GM23338 (cell line): ENCODE measurements around the gene OR51D1. TPM values are rescaled to one million over a fixed set of nuclear protein-coding genes. Genes with fewer than 3 reads are reported as not detected.

ENCODE experiments used
- CTCF ChIP-seq, 2 experiments: fragments of 200-600 bp in 1 of 2; sonication (generic) in 1 of 2; conservative IDR thresholded peaks; 2 replicates each; pipeline versions ENCODE4 v1.5.1 to v1.6.1; 2016 to 2017; ENCODE audit warnings: antibody characterized with exemption in 2 of 2, low read depth in 2 of 2, mild to moderate bottlenecking in 2 of 2, moderate library complexity in 1 of 2
- EZH2 ChIP-seq: fragments of 200-600 bp; sonication (generic); IDR thresholded peaks from one replicate; pipeline ENCODE4 v1.8.0; 2017; ENCODE audit warnings: antibody characterized with exemption, mild to moderate bottlenecking, low read depth; ENCODE audit not compliant: unreplicated experiment
- JUNB ChIP-seq: IDR thresholded peaks from one replicate; pipeline ENCODE4 v1.6.1; 2016; ENCODE audit warnings: antibody characterized with exemption; ENCODE audit not compliant: unreplicated experiment
- STAT1 ChIP-seq: IDR thresholded peaks from one replicate; pipeline ENCODE4 v1.6.1; 2016; ENCODE audit warnings: antibody characterized with exemption; ENCODE audit not compliant: unreplicated experiment
- ZNF331 ChIP-seq: fragments of 250-450 bp; sonication (Bioruptor Pico); IDR thresholded peaks from 2 replicates; pipeline ENCODE4 v1.5.0; 2020; ENCODE audit warnings: low read depth, mild to moderate bottlenecking, moderate library complexity
- polyA plus RNA-seq: library from polyadenylated mRNA; unstranded; fragments of >200 nt; fragmentation: Nextera tagmentation; extraction: Ambion mirVana; gene quantifications from 2 replicates; pipeline ENCODE4 v1.2.1, GENCODE V29; 2016
- total RNA-seq: library from RNA; depleted of rRNA; stranded (reverse); fragments of >200 nt; shearing (Covaris generic); gene quantifications from 2 replicates; pipeline ENCODE4 v1.2.3, GENCODE V29; 2014
- TF ChIP-seq, protein P1 (sequence below): fragments of 250-450 bp; sonication (Bioruptor Pico); IDR thresholded peaks from 2 replicates; pipeline ENCODE4 v1.5.0; 2020; ENCODE audit warnings: mild to moderate bottlenecking, moderate library complexity
- TF ChIP-seq, protein P2 (sequence below): IDR thresholded peaks from 2 replicates; pipeline ENCODE4 v1.6.1; 2016; ENCODE audit warnings: antibody characterized with exemption

Gene OR51D1
- total and polyA plus RNA-seq, 2 experiments from 2014 or later = not detected

DNA sequence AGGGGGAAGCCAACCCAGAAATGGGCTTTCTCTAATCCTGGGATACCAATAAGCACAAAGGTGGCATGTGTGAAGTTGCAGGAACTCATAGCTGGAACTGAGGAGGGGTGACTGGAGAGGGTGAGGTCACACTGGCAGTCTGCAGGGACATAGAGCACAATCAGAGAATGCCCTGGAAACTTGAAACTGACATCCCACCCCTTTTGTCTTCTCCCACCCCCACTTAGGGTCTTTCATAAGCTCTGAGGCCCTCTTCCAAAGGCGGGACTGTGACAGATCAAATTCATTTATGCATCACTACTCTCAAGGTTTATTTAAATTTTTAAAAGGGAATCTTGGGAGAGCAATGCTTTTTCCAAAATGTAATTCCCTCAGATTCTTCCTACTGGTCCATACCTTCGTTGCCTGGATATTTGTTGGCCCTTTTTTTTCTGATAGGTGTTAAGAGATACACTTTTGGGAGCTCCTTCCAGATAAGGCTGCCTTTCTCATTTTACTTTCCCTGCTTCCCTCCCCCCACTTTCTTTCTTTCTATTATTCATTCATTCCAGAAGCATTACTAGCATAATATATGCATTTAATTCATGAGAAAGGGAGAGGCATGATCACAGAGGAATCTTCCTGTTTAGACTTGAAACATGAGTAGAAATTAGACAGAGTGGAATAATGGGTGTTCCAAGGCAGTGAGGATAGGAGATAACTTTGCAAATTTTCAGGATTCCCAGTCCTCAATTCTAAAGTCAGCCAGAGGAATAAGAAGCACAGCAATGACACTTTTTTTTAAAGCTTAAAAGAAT, 45.5 kb downstream of the OR51D1 start (continued):
- TF ChIP-seq, protein P1, sequence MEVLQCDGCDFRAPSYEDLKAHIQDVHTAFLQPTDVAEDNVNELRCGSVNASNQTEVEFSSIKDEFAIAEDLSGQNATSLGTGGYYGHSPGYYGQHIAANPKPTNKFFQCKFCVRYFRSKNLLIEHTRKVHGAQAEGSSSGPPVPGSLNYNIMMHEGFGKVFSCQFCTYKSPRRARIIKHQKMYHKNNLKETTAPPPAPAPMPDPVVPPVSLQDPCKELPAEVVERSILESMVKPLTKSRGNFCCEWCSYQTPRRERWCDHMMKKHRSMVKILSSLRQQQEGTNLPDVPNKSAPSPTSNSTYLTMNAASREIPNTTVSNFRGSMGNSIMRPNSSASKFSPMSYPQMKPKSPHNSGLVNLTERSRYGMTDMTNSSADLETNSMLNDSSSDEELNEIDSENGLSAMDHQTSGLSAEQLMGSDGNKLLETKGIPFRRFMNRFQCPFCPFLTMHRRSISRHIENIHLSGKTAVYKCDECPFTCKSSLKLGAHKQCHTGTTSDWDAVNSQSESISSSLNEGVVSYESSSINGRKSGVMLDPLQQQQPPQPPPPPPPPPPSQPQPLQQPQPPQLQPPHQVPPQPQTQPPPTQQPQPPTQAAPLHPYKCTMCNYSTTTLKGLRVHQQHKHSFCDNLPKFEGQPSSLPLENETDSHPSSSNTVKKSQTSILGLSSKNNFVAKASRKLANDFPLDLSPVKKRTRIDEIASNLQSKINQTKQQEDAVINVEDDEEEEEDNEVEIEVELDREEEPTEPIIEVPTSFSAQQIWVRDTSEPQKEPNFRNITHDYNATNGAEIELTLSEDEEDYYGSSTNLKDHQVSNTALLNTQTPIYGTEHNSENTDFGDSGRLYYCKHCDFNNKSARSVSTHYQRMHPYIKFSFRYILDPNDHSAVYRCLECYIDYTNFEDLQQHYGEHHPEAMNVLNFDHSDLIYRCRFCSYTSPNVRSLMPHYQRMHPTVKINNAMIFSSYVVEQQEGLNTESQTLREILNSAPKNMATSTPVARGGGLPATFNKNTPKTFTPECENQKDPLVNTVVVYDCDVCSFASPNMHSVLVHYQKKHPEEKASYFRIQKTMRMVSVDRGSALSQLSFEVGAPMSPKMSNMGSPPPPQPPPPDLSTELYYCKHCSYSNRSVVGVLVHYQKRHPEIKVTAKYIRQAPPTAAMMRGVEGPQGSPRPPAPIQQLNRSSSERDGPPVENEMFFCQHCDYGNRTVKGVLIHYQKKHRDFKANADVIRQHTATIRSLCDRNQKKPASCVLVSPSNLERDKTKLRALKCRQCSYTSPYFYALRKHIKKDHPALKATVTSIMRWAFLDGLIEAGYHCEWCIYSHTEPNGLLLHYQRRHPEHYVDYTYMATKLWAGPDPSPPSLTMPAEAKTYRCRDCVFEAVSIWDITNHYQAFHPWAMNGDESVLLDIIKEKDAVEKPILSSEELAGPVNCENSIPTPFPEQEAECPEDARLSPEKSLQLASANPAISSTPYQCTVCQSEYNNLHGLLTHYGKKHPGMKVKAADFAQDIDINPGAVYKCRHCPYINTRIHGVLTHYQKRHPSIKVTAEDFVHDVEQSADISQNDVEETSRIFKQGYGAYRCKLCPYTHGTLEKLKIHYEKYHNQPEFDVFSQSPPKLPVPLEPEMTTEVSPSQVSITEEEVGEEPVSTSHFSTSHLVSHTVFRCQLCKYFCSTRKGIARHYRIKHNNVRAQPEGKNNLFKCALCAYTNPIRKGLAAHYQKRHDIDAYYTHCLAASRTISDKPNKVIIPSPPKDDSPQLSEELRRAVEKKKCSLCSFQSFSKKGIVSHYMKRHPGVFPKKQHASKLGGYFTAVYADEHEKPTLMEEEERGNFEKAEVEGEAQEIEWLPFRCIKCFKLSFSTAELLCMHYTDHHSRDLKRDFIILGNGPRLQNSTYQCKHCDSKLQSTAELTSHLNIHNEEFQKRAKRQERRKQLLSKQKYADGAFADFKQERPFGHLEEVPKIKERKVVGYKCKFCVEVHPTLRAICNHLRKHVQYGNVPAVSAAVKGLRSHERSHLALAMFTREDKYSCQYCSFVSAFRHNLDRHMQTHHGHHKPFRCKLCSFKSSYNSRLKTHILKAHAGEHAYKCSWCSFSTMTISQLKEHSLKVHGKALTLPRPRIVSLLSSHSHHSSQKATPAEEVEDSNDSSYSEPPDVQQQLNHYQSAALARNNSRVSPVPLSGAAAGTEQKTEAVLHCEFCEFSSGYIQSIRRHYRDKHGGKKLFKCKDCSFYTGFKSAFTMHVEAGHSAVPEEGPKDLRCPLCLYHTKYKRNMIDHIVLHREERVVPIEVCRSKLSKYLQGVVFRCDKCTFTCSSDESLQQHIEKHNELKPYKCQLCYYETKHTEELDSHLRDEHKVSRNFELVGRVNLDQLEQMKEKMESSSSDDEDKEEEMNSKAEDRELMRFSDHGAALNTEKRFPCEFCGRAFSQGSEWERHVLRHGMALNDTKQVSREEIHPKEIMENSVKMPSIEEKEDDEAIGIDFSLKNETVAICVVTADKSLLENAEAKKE (CRISPR knock-in tag) = no peak
- TF ChIP-seq, protein P2, sequence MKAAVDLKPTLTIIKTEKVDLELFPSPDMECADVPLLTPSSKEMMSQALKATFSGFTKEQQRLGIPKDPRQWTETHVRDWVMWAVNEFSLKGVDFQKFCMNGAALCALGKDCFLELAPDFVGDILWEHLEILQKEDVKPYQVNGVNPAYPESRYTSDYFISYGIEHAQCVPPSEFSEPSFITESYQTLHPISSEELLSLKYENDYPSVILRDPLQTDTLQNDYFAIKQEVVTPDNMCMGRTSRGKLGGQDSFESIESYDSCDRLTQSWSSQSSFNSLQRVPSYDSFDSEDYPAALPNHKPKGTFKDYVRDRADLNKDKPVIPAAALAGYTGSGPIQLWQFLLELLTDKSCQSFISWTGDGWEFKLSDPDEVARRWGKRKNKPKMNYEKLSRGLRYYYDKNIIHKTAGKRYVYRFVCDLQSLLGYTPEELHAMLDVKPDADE = no peak
- TF ChIP-seq JUNB (no peak), ZNF331 (CRISPR knock-in tag) (no peak), EZH2 (no peak), CTCF (conservative IDR thresholded peaks at IDR 0.05; ENCODE audit: low read depth in 2 of 2) (no peak), STAT1 (no peak)
